ENCODE results near the gene CC2D1B. TPM values are rescaled to one million over a fixed set of nuclear protein-coding genes. Genes with fewer than 3 reads are reported as not detected.
A peak's percentile ranks its signal among the peaks of the same experiment; 100 is the strongest.

The CC2D1B gene
- total RNA-seq, 1 donor from 2014 or later: 14.1 TPM

DNA sequence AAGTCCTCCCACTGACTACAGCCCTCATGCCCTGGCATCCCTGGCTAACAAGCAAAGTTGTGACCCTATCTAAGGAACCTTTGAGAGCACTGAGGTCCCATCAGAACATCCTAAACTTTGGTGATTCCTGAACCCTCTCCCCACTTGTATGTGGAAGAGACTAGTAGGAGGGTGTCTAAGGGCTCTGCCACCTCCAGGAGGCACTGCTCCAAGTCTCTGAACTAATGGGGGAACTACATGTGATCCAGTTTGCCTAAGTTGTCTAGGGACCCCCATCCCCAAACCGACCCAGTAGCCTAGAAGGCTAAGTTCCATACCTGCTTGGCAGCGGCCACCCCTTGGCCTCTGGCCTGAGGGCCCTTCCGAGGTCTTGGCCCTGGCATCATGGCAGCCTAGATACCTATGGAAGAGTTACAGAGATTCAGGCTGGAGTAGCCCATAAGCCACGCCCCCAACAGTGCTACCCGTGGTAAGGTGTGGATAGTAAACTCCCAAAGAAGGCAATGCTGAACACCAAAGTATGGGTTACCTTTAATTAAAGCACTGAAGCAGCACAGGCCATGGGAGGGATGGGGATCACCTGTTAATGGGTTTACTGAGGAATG, 1.7 kb downstream of the CC2D1B start:
- DNase-seq (ENCODE audit: missing footprints) (no peak), ATAC-seq (no peak)
- intact Hi-C loops (cut with DNase I): no loop called here

DNA sequence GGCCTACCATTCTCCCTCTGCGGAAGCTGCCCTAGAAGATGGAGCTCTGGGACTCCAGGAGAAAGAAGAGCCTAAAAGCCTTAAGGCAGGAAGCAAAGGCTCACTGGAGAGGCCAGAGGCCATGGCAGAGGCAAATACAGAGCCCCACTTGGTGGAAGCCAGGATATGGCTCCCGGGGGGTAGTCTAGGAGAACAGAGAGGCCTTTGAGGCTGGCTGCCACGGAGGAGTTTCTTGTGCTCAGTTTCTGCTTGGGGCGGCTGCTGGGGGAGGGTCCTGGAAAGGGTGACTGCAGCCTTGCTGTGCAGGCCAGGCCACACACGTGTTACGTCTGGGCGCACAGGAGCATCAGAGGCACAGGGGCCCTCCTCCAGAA, 5.4 kb downstream of the CC2D1B start:
- DNase-seq (ENCODE audit: missing footprints) (no peak), ATAC-seq (no peak)
- intact Hi-C loops (cut with DNase I): no loop called here

DNA sequence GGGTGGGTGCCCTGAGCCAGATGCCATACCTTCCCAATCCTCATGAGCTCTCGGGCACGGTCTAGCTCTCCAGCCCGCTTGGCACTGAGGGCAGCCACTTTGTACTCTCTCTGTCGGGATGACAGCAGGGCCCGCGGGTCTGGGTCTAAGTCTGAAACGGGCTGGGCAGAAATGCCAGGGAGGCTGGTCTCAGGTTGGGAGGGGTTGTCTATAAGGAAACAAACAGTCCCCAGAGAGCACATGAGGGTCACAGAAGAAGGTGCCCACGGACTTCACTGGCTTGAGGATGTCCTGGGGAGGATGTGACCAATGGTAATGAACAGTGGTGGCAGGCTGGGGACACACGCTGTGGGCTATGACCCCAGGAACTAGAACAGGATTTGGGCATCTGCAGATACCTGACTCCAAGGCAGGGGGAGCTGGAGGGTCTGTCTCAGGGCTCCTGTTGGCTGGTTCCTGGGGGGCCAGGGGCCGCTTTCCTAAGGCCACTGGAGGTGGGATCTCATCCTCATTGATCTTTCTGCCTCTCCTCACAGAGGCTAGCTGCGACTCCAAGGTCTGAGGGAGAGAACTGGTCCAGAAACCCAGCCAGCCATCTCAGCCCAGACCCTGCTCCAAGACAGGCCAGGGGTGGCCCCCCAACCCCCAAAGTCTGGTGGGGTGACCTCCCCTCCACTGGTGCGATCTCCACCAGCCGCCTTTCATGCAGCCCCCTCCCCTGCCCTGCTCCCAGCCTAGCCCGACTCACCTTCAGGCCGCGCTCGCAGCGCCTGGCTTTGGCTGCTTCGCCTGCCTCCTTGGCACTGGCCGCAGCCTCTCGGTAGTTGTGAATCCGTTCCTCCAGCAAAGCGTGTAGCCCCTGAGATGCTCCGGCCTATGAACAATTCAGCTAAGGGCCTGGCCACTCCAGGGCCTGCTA, 6.1 kb downstream of the CC2D1B start:
- intact Hi-C loops (cut with DNase I): no loop called here

DNA sequence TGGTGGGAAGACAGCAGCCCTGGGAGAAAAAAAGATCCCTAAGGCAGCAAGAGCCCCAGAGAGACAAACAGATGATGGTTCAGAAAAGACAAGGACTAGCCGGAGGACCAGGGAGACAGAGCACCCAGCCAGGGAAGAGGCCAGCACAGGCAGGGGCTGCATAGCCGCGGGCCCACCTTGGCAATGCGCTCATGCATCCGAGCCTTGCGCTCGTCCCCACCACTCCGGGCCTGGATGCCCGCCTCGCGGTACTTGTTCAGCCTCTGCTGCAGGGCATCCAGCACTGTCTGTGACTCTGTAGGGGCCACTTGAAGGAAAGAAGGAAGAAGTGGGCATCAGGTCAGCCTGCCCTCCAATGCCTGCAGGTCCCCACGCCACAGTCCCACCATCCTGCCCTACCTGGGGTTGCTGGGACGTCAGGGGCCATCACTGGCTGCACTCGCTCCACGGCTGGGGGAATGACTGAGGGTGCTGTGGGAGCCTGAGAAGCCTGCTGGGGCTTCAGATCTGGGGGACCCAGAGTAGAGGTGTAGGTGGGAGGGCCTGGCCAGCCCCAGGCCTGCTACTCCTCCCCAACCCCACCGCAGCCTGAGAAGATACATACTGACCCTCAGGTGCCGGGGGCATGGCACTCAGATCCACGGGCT, 7.0 kb downstream of the CC2D1B start:
- ATAC-seq (no peak), DNase-seq (ENCODE audit: missing footprints) (no peak)
- intact Hi-C loops (cut with DNase I): no loop called here

More for the DNA sequence above, 6.1 kb downstream of the CC2D1B start:
- ATAC-seq (no peak), DNase-seq (ENCODE audit: missing footprints) (no peak)

DNA sequence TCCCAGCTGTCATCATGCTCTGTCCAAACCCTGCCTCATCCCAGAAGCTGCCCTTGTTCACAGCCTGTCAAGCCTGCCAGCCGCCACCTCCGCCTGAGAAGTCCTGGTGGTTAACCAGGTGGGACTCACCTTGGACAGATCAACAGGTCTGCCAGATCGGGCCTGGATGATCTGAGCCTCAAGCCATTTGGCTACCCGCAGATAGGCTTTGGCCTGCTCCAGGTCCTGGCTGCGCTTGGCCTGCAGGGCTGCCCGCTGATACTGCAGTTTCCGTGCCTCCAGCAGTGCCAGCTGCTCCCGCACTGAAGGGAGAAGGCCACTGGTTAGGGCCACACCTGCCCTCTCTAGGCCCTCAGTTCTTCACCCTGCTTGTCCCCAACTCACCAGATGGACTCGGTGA, 8.6 kb downstream of the CC2D1B start:
- intact Hi-C loops (cut with DNase I): no loop called here
- no peak for DNase-seq (ENCODE audit: missing footprints)
- no peak for ATAC-seq

DNA sequence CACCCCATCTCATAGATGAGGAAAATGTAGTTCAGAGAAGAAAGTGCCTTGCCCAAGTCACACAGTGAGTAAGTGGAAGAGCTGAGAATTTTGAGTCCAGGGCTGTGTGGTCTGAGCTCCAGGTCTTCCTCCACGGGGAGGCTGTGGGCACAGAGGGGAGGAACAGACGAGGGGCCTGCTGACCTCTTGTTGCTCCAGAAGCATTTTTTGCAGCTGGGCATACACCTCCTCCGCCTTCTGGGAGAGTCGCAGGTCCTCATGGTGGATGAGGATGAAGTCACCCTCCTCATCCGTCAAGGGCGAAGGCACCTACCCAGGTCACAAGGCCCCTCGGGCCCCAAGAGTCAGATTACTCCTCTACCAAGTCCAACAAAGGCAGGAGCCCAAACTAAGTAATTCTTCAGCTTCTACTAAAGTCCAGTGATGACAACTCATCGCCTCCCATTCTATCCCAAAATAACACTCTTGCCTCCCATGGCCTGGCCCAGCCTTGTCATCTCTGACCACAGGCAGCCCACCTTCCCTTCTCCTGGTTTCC, 9.1 kb downstream of the CC2D1B start:
- ATAC-seq (no peak), DNase-seq (ENCODE audit: missing footprints) (no peak)
- intact Hi-C loops (cut with DNase I): no loop called here

DNA sequence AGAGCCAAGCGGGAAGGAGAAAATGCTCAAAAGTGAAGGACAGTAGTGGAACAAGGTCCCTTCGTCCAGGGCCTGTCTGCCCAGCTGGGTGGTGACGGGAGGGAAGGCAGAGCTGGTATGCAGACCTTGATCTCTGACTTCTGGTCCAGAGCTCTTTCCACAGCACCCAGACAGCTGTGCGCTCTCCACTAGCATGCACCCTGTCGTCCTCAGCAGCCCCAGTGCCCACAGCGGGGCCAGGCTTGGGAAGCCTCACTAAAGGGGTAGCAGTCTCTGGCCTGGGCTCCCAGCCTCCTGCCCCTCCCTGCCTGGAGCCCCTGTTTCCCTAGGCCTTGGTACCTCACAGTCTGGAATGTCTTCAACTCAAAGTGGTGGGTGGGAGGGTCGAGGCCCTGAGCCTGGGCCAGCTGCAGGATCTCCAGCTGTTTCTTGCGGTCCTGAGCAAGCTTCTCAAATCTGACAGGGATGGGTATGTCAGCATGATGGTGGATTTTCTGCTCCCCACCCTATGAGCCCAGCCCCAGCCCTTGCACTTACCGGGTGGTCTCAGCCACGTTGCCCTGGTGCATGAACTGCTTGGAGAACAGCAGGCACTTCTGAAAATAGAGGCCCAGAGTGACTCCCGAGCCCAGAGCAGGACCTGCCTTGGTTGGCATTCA, 10.0 kb downstream of the CC2D1B start:
- DNase-seq (ENCODE audit: missing footprints) (no peak), ATAC-seq (no peak)
- intact Hi-C loops (cut with DNase I): no loop called here

DNA sequence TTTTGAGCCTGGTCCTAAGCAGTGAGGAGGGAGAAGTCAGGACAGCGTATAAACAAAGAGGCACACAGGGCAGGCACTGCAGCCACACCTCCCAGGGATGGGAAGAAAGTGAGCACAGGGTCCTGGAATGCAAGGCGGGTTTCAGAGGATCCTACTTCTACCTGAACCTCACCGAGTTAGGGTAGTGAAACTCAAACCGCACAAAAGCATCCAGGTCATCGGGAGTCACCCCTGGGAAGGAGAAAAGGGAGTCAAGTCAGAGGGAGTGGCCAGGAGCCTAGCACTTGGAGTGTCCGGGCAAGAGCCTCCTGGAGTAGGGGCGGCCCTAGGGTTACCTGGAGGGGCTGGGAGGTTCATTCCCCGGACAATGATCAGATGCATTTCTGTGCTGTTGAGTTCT, 10.6 kb downstream of the CC2D1B start:
- intact Hi-C loops (cut with DNase I): no loop called here
- ATAC-seq (no peak), DNase-seq (ENCODE audit: missing footprints) (no peak)

DNA sequence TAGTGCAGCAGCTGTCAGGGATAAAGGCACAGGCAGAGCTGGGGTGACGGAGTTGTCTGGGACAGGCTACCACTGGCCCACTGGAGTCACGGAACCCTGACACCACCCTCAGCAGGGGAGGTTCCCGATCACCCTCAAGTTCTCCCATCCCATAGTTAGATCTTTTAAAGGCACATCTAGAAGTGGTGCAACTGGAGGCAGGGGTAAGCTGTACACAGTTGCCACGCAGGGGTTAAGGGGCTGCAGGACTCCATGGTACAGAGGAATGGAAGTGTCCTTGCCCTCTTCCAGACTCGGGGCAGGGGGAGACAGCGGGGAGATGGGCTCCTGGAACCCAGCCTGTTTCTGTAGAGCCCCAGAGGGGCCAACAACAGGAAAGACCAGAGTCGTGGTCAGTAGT, 13.3 kb downstream of the CC2D1B start:
- DNase-seq (ENCODE audit: missing footprints) (no peak), ATAC-seq (no peak)
- intact Hi-C loops (cut with DNase I): no loop called here

DNA sequence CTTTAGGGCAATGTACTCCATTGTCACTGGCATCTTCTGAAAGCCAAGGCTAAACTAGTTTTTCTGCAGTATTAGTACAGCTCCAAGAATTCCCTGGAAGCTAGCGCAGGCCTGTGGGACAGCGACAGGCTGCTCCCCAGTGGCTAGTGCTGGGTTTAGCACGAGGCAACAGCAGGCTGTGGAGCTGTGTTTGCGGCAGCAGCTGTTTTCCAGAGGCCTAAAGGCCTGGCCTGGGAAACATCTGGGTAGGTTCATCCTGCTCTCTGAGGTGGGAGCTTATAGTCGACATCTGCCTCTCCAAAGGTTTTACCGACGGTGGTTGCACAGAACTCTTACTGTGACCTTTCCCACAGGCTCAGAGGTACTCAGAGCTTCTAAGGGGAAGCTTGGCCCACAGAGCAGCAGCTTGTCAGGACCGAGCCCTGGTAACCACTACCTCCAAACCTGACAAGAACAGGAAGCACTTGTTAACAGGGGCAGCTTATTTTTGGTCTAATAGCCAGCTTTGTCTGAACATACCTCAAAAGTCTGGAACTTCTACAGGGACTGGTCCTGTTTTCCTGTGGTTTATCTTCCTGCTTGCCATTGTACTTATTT, 17.2 kb downstream of the CC2D1B start:
- no peak for DNase-seq (ENCODE audit: missing footprints)
- ATAC-seq: peak; percentile 54
- intact Hi-C loops (cut with DNase I): no loop called here

DNA sequence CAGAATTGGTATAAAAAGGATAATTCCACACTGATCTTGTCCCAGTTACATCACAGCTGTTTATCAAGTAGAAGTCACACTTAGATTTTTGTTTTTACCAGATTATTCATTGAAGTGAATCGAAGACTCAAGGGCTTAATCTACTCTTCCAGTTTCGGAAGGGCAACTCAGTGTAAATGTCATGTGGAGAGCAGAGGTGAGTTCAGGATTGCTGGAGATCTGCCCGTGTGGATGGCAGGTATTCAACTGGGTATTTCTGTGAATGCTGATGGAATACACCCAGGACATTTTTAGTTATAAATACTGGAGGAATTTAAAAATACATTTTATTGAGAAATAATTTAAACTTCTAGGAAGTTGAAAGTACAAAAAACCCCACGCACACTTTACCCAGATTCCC, 19.4 kb downstream of the CC2D1B start:
- DNase-seq (ENCODE audit: missing footprints) (no peak), ATAC-seq (no peak)
- intact Hi-C loops (cut with DNase I): no loop called here

DNA sequence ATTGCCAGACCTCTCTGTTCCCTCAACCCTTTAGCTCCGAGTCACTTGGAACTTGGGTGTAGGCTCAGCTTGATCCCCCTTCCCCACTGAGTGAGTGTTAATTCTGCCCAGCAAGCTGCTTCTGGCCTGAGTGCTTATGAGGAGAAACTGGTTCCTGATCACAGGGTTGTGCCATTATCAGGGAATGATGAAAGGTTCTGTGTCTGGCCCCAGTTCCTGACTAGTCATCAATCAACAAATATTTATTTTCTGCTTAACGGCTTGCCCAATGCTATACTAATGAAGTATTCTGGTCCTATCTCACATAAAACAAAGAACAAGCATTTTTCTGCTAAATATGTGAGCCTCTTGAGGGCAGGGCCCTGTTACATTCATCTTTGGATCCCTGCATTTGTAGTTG, 20.8 kb downstream of the CC2D1B start:
- no peak for DNase-seq (ENCODE audit: missing footprints)
- no peak for ATAC-seq
- intact Hi-C loops (cut with DNase I): no loop called here

DNA sequence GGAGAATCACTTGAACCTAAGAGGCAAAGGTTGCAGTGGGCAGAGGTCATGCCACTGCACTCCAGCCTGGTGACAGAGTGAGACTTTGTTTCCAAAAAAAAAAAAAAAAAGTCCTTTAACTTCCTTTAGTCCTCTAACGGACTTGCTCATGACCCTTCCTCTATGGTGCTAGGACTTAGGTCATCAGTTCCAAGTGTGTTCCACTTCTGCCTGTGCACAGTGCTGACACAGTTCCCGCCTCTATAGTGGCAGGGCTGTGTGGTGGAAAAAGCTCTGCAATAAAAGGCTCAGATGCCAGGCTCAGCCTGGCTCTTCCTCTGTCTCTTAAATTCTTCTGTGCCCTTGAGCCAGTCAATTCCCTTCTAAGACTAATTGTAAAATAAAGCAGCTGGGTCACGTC, 22.0 kb downstream of the CC2D1B start:
- intact Hi-C loops (cut with DNase I): no loop called here
- no peak for ATAC-seq
- no peak for DNase-seq (ENCODE audit: missing footprints)

DNA sequence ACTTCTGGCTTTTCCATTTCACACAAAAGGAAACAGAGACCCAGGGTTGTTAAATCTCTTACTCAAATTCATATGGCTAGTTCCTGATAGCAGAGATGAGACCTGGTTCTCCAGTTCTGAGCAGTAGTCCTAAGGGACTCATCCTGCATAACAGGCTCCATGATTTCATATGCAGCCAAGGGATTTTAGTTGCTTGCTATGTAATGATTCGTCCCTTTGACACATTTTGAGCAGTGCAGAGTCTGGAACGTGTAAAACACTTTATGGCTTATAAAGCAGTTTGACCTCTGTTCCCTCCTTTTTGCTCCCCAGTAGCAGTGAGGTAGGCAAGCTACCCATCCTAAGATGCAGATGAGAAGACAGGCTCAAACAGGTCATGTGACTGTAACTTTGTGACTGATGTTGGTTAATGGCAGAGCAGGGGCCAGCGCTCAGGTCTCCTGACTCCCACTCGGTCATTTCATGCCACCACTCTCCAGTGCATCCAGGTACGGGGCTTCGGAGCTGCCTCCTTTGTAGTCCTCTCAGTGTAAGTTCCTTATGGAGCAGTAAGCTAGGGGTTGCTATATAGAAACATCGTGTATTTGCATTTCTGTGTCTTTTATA, 24.2 kb downstream of the CC2D1B start:
- DNase-seq (ENCODE audit: missing footprints): no peak
- intact Hi-C loops (cut with DNase I): no loop called here
- ATAC-seq: no peak

DNA sequence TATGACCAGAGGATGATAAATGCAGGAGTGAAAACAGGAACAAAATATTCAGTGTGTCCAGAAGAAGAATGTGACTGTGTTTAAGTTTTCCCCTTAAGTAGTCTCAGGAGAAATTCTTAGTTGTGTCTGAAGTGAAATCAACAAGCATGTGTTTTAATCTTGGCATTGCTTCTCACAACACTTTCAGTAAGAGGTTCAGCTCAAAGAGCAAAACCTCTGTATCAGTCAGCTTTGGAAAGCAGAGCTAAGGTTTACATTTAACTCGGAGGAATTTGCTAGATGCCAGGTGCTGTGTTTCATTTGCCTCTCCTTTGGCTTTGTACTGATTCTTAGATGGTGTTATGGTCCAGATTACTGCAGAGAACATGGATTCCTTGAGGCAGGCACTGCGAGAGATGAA, 28.6 kb downstream of the CC2D1B start:
- intact Hi-C loops (cut with DNase I): no loop called here
- DNase-seq (ENCODE audit: missing footprints) (no peak), ATAC-seq (no peak)

DNA sequence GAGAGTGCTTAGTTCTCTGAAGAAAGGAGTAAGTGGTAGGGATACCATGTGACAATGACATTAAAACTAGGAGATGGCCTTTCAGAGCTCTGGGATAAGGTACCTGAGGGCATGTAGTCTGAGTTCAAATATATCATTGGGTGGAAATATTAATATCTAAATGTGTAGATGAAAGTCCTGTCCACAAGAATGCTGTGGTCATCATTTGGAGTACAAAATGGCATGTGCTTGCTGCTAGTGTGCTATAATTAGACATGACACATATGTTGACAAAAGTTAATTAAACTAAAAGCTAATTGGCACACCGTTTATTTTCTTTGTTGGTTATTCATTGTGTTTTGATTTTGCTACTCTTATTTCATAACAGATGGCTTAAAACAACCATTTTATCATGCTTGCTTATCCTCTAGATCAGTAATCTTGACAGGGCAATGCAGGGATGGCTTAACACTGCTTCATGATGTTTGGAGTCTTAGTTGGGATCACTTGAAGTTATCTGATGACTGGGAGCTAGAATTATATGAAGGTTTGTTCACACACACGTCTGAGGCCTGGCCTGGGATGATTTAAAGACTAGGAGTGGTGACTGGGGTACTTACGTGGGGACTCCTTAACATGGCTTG, 31.0 kb downstream of the CC2D1B start:
- intact Hi-C loops (cut with DNase I): no loop called here
- no peak for ATAC-seq
- DNase-seq (ENCODE audit: missing footprints): no peak

DNA sequence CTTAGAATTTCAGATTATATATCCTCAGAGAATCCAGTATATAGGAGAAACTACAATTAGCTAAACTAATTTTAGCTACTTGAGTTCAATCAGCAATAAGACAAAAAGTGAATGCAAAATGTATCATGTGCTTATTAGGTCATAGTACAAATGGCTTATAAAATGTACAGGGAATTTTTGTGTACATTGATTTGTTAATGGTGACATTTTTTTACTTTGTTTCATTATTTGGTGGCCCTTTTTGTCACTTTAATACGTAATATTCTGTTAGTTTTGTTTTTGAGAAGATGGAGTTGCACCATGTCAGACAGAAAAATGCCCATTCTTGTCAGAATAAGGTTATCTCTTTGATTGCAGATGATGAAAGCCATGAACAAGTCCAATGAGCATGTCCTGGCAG, 33.6 kb downstream of the CC2D1B start:
- DNase-seq (ENCODE audit: missing footprints): no peak
- intact Hi-C loops (cut with DNase I): no loop called here
- no peak for ATAC-seq

DNA sequence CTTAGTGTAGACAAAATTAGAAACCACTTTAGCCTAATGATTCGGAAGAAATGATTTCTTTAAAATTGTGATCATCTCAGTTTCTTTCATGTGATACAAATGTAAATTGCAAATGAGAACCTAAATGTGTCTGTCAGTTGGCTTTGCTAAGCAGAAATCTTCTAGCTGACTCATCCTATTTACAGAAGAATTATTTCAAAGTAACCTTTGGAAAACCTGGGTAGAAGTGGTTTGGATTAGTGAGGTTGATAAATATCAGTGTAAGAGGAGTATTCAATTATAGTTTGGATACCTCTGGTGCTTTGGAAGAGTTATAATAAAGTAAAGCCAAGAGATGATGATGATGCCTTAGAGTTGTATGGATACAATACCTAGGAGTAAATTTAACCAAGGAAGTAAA, 37.4 kb downstream of the CC2D1B start:
- intact Hi-C loops (cut with DNase I): no loop called here
- no peak for DNase-seq (ENCODE audit: missing footprints)

More for the DNA sequence above, 37.4 kb downstream of the CC2D1B start:
- ATAC-seq: no peak

Data from Right ventricle myocardium inferior (tissue), 1 donor.